Measurements from ENCODE around the gene RCAN3. TPM values are rescaled to one million over a fixed set of nuclear protein-coding genes. Genes with fewer than 3 reads are reported as not detected.

The RCAN3 gene
- 10.3 to 14.1 TPM (median 13.8 TPM) in 5 replicates for total RNA-seq (2022; extraction: Qiagen RNA extraction; ENCODE audit: low read depth)

GRCh38 chr1:24502709-24503058, at the start of gene RCAN3:
RCAN3 (plus strand) TSS chr1:24502836; CDS start chr1:24514373, 11,537 bp downstream.

GRCh38 chr1:24555591-24556413, 53.2 kb downstream of the RCAN3 start, which contains the start of gene NCMAP:
NCMAP (plus strand) TSS chr1:24556087; CDS start chr1:24595431, 39,344 bp downstream.

Other genes with a start within 250 kb of the RCAN3 start
- 0.53 to 0.77 TPM (median 0.67 TPM) in 5 replicates for gene GRHL3, start 183.5 kb upstream of the RCAN3 start, total RNA-seq (2022; extraction: Qiagen RNA extraction; ENCODE audit: low read depth)
- gene STPG1, start 89.1 kb upstream of the RCAN3 start, total RNA-seq (2022; extraction: Qiagen RNA extraction; ENCODE audit: low read depth), result 5.1 to 6.8 TPM (median 6.7 TPM) in 5 replicates
- gene NIPAL3, start 87.0 kb upstream of the RCAN3 start, total RNA-seq (2022; extraction: Qiagen RNA extraction; ENCODE audit: low read depth), result 5.1 to 7.9 TPM (median 6.5 TPM) in 5 replicates
- gene NCMAP, start 53.3 kb downstream of the RCAN3 start, total RNA-seq (2022; extraction: Qiagen RNA extraction; ENCODE audit: low read depth), result 0.05 to 0.07 TPM (median 0.06 TPM) in 3 of 5 replicates, not detected in the others
- 33.4 to 61.1 TPM (median 44.8 TPM) in 5 replicates for gene SRRM1, start 140.5 kb downstream of the RCAN3 start, total RNA-seq (2022; extraction: Qiagen RNA extraction; ENCODE audit: low read depth)
- gene CLIC4, start 242.6 kb downstream of the RCAN3 start, total RNA-seq (2022; extraction: Qiagen RNA extraction; ENCODE audit: low read depth), result 22.3 to 39.1 TPM (median 38.1 TPM) in 5 replicates